Measurements from ENCODE around the gene TREX2. TPM values are rescaled to one million over a fixed set of nuclear protein-coding genes. Genes with fewer than 3 reads are reported as not detected.

Gene TREX2
- total and polyA plus RNA-seq, 2 donors (not counting 1 experiment from before 2014, with no cell fraction given), result 3.3 to 3.8 TPM

- H3K4me3 Mint-ChIP-seq, result peak overlapping the region; percentile 81
- 94% methylated on average over 18 of the region's 23 CpGs for WGBS (ENCODE audit: insufficient coverage)
- intact Hi-C loops (cut with micrococcal nuclease), result no loop called here
Measured at GRCh38 chrX:153412746-153413720, 32.8 kb downstream of the TREX2 start.

More at GRCh38 chrX:153412746-153413720, 32.8 kb downstream of the TREX2 start:
- Histone ChIP-seq H3K9ac (ENCODE audit: low read length) (no peak overlapping the region), H3K27ac (ENCODE audit: low read length in 2 of 2) (no peak overlapping the region), H3K4me3 (ENCODE audit: control extremely low read depth in 1 of 5, extremely low read depth in 1 of 5, insufficient read depth in 1 of 5, low read depth in 2 of 5, low read length in 4 of 5) (no peak overlapping the region), H2AFZ (ENCODE audit: insufficient read depth, low read depth, low read length, poor library complexity, severe bottlenecking) (no peak overlapping the region), H3K27me3 (replicated peaks in 1 of 4; ENCODE audit: control extremely low read depth in 1 of 4, control insufficient read depth in 3 of 4, insufficient read depth in 4 of 4, low read length in 3 of 4) (no peaks in the 10 kb centered on the region), H4K20me1 (ENCODE audit: control insufficient read depth, insufficient read depth, low read length, poor library complexity, severe bottlenecking) (no peaks in the 10 kb centered on the region), H3K79me2 (ENCODE audit: control insufficient read depth, insufficient read depth, low read length) (no peaks in the 10 kb centered on the region), H3K4me1 (ENCODE audit: control insufficient read depth in 2 of 2, insufficient read depth in 2 of 2, low read length in 2 of 2) (peaks cover 9 to 11% of the 10 kb centered on the region in 2 donors), H3K4me2 (replicated peaks; ENCODE audit: low read depth, low read length, poor library complexity, severe bottlenecking) (no peak overlapping the region), H3K36me3 (replicated peaks in 1 of 2; ENCODE audit: control extremely low read depth in 1 of 2, control insufficient read depth in 1 of 2, extremely low read depth in 1 of 2, insufficient read depth in 2 of 2, low read length in 1 of 2) (no peaks in the 10 kb centered on the region), H3K9me3 (ENCODE audit: control extremely low read depth in 1 of 3, control insufficient read depth in 2 of 3, insufficient read depth in 1 of 3, low read length in 2 of 3) (no peaks in the 10 kb centered on the region)
- ATAC-seq (ENCODE audit: low read depth), result no peak
- no peak for DNase-seq
- Mint-ChIP-seq H3K9me3 (ENCODE audit: insufficient read depth) (no peaks in the 10 kb centered on the region), H3K27me3 (no peaks in the 10 kb centered on the region), H3K4me1 (peaks cover 8% of the 10 kb centered on the region), H3K27ac (no peak overlapping the region)
- CTCF ChIA-PET, result no interaction called here
- TF ChIP-seq CTCF (IDR thresholded peaks at IDR 0.05) (no peak), EZH2 (IDR thresholded peaks at IDR 0.05; ENCODE audit: borderline replicate concordance, insufficient read depth, low read depth, low read length, poor library complexity, severe bottlenecking) (no peak)
- POLR2A ChIA-PET, result no interaction called here
